Thyroid gland (tissue), 4 donors: Measurements from ENCODE around the gene EML5.

Source experiments
- CTCF ChIP-seq, 6 experiments: fragments of 200-600 bp in 3 of 6; fragments of 450-650 bp in 3 of 6; sonication (generic) in 3 of 6; IDR thresholded peaks; one replicate each; pipeline ENCODE4 v1.5.1; 2016 to 2019; ENCODE audit warnings: antibody characterized with exemption in 6 of 6, mild to moderate bottlenecking in 2 of 6, inconsistent platforms in 1 of 6, moderate library complexity in 1 of 6
- POLR2A ChIP-seq, 2 donors: fragments of 450-650 bp; IDR thresholded peaks; one replicate each; pipeline ENCODE4 v1.6.1; 2017; ENCODE audit warnings: antibody characterized with exemption in 2 of 2, mild to moderate bottlenecking in 2 of 2, moderate library complexity in 1 of 2

GRCh38 chr14:88770736-88771135 lies 22.0 kb downstream of the EML5 start:
- TF ChIP-seq CTCF (IDR thresholded peaks at IDR 0.05): no peak
- TF ChIP-seq POLR2A (IDR thresholded peaks at IDR 0.05): no peak
